HG02840 (cell line): ENCODE results near the gene RSL24D1.
A peak's percentile ranks its signal among the peaks of the same experiment; 100 is the strongest.

Source experiments
- ATAC-seq: cut with Tn5 transposase; IDR thresholded peaks from one replicate; pipeline ENCODE4 v1.9.1; 2021; ENCODE audit warnings: mild to moderate bottlenecking, moderate library complexity, moderate number of reproducible peaks; ENCODE audit not compliant: unreplicated experiment, low FRiP score

Gene RSL24D1

DNA sequence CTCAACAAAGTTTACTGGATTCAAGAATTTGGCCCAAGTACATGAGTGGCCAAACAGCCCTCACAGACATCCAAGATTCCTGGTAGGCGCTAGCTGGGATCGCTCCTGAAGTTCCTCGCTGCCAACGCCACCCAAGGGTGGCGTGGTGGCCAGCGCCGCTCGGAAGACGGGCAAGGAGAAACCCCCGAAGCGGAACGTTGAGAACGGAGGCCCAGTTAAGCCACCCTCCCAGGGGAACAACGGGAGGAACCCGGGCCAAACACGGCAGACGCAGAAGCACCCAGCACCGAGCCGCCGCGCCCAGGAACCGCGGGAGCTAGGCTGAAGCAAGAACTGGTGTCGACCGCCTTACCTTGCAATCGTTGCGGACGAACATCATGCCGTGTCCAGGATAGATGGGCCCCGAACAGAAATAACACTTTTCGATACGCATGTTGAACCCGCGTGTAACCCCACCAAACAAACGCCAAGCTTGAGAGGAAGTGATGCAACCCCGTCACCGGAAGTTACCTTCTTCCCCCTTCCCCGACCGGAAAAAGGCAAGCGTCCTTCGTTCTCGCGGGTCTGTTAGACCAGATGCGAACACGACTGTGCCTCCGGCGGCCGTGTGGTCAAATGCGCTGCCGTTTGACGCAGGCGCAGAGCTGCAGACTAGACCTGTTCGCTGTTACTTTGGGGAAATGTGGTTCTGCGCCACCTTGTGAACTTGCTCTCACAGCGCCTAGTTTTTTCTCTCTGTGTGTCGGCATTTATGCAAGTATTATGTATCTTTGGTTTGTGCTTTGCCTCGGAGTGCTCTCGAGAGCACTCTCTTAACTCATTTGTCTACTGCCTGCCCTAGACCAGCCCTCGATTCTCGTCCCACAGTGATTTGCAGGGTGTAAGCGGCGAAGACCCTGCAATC is at the start of gene RSL24D1:
TSS of gene RSL24D1 (minus strand) at position 484 of the 904 bp plus-strand sequence. CDS start at position 433, 51 bp downstream.
- ATAC-seq: peak; percentile 97

DNA sequence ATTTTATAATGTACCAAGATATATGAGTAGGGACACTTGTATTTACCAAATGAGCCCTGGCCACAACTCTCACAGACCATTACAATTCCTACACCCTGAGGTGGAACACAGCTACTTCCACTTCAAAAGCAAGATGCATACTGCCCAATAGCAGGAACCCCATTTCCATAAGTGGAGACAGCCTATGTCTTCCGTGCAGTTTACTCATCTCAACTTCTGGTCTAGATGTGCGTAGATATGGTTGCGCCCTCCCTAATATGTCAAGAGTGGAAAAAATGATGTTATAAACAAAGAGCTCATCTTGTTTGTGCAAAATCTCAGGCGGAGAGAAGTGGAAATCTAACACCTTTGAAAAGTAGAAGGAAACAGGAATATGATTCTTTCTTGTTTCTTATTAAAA is 48.3 kb upstream of the RSL24D1 start:
- no peak for ATAC-seq

DNA sequence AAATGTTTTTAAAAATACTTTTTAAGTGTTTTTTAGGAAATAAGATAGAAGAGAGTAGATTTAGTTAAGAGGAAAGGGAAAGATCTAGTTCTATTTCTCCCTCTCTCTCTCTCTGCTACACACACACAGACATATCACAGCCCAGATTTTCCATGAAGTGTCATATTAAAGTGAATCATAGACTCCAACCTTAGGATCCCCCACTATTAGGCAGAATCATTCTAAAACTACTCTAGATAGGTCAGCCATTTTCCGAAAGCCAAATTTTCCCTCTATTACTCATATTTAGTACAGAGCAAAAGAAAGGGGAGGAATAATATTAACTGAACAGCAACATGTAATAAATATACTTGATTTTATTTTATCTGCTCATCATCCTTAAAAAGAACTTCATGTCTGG is 45.1 kb upstream of the RSL24D1 start:
- ATAC-seq: no peak

DNA sequence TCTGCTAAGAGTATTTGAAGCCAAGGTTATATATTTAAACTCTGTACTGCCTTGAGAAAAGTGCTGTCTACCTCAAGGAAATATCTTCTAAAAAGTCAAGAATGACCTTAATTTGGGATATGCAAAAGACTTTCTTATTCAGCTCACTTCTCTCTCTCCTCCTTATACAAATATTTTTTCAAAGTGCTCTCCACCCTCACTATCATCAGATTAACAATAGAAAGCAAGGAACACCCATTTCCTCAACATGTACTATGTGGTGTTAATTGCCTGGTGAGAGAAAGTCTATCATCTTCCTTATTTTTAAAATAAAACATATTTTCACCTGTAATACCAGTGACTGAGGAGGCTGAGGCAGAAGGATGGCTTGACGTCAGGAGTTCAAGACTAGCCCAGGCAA is 44.4 kb upstream of the RSL24D1 start:
- no peak for ATAC-seq

DNA sequence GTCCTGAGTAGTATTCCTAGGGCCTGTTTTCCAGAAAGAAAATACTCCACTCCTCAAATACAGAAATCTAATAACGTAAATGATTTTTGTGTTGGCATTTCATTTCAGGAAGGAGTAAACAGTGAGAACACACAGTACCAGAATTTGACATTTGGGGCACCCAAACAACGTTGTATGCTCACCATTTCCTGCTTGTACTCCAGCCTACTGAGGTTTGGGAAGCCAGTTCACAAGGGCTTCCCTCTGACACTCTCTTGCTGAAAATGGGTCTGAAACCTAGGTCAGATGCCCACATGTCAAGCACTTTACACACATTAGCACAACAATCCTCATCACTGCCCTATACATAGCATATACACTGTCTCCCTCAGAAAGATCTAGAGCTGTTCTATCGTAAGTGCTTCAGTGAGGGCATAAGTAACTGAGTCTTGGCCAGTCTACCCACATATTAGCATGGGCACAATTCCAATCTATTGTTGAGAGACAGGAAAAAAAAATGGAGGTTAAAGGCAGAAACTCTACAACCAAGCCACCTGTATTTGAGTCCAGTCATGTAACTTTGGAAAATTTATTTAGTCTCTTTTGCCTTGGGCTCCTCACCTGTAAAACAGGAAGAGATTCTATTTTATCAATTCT is 43.5 kb upstream of the RSL24D1 start:
- ATAC-seq: no peak

DNA sequence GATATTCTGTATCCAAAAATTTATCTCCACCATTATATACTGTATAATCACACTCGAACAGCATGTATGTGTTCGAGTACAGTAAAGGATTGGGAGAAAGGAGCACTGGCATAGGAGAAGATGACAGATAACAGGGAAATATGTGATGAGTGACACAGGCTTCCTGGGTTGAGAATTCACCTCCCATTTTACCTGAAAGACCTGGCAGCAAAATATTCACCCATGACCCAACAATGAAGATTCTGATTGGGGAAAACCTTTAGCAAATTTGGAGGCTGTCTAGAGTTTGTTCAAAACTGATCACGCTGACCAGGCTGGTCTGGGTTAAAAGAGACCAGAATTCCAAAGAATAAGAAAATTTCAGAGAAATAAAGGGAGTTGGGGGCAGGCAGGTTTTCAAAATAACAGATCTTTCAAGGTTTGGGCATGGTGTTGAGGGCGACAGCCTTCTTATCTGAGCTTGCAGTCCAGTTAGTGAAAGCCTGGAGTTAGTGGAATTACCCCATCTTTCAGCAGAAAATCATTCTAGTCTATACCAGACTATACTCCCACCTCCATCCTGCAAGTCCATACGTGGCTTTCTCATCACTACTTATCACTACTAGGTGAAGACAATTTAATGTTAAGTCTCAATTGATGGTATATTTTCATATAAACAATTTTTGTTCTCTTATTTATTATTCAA is 42.8 kb upstream of the RSL24D1 start:
- no peak for ATAC-seq

DNA sequence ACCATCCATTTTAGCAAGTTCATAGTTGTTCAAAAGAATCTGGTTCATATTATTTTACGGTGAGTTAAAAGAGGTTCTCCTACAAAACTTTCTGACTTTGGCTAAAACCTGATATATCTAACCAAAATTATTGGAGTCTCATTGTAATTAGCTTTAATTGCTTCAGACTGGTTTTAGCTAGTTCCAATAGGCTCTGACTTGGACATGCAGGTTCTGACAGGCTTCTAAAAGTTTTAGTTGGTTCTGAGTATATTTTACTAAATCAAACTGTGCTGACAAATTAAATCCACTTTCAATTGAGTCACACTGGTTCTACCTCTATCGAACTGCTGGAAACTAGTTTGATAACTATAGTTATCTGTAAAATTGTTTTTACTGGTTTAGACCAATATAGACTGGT is 42.1 kb upstream of the RSL24D1 start:
- ATAC-seq: no peak

DNA sequence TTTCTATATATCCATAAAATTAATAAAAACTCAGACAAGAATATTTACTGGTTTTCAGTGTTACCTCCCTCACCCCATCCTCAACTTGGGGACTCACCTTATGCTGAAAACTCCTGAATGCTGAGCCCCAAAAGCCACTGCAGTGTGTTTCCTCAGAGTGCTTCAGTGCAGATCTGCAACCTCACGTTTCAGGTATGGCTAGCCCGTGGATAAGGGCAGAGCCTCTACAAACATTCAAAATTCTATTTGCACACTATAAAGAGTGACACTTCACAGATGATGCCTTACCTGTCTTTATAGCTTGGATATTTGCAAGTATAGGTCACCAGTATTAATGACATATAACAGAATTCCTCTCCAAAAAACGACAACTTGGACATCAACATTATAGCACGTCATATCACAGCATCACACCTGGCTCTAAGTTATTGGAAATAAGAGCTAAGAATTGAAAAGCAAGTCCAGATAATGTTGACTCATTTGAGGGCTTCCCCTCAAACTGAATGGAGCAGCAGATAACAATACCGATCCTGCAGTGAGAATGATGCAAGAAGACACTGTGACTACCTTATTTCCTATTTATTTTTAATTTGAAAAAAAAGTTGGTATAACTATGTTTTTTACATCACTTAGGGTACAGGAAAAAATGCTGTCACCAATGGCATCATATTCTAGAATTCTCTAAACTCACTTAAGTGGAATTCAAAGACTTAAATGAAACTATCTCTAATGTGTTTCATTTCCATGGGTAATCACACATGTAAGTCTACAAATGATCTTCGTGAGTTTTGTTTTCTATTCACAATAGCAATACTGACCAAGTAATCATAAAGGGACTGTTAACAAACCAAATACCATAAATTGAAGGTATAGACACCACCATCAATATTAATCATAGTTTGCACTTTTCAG is 40.7 kb upstream of the RSL24D1 start:
- no peak for ATAC-seq

DNA sequence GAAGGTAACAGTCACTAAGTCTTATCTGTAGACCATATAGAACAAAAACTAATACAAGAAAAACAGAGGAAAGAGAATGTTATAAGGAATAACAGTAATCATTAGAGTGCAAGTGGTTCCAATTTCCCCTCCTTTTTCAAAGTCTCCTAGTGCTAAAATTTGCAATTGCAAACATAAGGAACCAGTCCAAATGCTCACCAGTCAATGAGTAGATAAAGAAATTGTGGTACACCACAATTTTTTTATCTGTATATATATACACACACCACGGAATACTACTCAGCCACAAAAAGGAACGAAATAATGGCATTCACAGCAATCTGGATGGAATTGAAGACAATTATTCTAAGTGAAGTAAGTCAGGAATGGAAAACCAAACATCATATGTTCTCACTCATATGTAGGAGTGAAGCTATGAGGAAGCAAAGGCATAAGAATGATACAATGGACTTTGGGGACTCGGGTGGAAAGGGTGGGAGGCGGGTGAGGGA is 38.9 kb upstream of the RSL24D1 start:
- no peak for ATAC-seq

DNA sequence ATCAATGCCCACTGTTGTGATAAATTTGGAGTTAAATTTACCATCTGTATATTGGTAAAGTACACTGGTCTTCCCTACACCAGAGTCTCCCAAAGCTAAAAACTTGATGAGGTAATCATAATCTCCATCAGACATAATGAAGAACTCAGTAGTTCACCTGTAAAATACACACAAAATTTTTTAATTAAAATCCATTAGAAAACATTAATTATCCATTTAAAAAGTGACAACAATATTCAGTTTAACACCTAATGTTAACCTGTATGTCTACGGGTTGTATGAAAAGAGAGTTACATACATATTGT is 38.0 kb upstream of the RSL24D1 start:
- ATAC-seq: no peak

DNA sequence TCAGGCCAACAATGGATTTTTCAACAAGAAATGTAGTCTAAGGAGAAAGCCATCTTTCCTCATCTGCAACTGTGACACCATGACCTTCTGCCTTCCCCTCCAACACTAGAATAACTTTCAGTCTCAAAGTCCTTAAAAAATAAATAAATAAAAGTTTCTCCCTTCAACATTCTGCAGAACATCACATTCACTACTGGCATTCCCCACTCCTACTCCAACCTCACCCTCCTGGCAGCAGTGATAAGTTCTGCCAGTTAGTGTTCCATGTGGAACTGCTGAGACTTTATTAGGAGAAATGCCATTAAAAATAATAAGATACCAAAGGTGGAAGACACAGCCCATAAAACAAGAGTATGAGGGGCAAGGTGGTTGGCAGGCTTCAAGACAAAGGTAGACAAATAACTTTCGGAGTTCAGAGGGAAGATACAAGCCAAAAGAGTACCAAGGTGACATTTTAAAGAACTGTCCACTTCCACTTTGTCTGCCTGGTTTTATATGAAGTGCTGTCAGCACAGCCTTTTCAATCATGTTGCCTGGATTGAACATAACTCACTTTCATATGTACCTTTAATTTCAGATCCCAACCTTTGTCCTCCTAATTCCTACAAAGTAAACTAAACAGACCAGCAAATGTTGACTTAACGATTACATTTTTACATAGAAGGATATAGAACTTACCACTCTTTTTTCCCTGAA is 37.5 kb upstream of the RSL24D1 start:
- no peak for ATAC-seq

DNA sequence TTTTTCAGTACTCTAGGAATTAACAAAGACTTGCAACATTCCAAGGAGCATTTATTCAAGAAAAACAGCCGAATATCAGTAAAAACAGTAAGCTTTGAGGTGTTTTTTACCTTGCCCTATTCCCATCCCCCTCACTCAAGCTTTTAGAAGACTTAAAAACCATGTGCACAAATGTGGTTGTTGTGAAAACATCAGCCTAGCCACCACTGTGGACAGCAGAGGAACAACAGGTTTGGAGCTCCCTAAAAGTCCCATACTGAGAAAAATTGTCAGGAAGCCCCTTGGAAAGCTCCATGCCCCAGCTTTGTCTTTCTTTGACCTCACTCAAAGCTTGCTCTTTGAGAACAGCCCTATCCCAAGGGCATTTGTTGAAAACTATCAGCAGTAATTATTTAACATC is 34.7 kb upstream of the RSL24D1 start:
- no peak for ATAC-seq

DNA sequence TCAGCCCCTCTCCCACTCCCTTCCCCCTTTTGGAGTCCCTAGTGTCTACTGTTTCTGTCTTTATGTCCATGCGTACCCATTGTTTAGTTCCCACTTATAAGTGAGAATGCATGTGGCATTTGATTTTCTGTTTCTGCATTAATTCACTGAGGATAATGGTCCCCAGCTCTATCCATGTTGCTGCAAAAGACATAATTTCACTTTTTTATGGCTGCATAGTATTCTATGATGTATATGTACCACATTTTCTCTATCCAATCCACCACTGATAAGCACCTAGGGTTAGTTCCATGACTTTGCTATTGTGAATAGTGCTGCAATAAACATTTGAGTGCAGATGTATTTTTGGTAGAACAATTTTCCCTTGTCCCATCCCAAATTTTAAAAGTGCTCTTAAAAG is 34.2 kb upstream of the RSL24D1 start:
- ATAC-seq: no peak

DNA sequence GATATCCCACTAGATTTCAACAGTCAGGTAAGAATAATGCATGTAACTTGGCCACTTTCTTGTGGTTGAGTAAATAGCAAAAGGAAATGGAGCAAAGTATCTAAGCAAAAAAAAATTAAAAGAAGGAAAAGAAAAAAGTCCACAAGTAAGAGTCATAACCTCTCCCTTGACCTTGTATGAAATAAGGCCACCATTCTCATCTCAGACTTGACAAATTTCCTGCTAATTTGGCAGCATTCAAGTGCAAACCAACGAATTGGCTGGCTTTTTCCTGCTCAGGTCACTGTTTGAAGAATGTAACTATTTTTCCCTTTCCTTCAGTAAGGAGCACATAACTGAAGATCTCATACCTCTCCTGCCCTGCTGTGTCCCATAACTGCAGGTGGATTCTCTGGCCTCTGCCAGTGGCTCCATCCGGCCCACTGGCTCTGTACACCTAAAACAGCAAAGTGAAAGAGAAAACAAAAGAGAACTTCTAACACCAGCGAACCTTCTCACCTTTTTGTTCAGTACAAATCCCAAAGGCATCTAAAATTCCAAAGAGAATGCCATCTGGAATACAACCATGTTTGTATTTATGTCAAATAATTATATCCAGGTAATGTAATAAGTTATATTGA is 33.4 kb upstream of the RSL24D1 start:
- ATAC-seq: no peak

DNA sequence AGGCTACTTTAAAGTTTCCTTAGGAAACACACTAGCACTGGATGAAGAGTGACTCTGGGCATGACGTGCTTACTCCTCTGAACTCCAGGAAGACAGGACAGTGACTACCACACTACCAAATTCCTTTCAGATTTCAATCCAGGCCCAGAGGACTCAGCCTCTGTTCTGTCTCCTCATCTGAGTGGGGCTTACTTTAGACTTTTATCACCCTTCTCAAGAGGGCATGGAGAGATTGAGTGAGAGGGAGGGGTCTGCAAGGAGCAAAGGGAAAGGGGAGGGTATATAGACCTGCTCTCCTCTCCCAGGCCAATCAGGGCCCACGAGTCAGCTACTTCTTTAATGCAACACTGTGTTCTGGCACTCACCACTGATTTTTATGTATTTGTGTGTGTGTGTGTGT is 29.4 kb upstream of the RSL24D1 start:
- no peak for ATAC-seq

DNA sequence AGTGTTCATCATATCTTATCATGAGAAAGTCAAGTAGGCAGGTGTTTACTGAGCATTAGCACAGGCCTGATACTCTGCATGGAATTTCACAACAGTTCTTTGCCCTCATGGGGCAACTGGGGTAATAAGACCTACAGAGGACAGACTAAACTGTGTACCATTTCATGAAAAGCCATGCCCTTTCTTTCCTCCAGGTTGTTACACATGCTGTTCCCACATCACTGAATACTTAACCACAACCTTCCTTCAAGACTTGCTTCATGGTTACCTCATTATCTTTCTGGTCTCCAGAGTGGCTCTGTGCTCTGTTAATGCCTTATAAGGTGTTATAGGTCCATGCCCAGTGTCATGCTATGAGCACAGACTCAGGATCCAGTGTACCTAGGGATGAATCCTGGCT is 28.2 kb upstream of the RSL24D1 start:
- no peak for ATAC-seq

DNA sequence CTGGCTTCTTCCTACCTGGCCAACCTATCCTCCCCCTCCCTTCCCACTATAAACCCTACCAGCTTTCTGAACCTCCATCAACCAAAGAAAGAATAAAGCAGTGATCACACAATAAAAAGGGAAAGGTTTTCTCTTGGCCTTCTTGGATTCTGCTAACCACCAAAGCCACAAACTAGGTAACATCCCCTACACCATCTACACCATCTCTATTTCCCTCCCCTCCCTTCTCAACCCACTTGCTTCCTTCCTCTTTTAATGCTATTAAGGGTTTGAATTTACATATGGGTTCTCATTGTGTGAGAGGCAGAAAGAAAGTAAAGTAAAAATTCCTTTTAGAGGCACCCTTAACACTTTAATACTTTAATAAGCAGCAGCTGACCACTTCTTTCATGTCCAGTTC is 25.8 kb upstream of the RSL24D1 start:
- peak; percentile 61 for ATAC-seq

DNA sequence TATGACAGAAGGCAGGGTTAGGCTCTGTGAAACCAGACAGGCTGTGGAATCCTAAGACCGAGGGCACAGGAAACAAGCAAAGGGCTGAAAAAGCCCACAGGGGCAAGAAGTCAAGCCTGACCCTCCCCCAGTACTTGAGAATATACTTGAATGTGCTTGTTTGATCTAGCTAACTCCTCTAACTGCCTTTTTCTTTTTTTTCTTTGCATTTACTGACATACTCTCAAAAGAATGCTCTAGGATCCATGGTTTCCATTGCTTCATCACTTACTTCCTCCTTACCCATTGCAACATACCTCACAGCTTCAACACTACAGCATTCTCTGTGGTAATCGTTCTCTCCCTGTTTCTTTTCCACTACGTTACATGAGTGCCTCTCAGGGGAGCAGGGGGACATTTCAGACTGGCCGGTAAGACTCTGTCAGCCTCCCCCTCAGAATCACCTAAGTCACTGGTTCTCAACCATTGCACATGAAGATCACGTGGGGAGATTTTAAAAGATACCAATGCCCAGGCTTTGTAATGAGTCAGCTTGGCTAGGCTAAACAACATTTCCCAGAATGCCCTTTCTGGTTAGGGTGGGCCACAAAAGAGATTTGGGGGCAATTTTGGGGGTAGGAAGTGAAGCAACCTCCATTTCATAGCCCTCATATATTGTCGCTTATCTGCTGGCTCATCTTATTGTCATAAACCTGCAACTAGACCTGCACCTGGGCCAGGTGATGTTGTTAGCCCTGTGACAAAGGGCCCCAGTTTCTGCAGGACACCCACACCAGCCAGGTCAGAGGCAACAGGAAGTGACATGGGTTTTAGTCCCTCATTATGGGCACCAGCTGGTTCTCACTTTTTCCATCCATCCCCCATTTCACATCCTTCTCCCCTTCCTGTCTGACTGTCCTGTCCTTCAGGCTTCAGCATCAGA is 24.6 kb upstream of the RSL24D1 start:
- no peak for ATAC-seq
